Measurements from ENCODE around the gene BAMBI. TPM values are rescaled to one million over a fixed set of nuclear protein-coding genes. Genes with fewer than 3 reads are reported as not detected.

BAMBI gene
- total RNA-seq, 1 donor from 2014 or later: 50.6 TPM

- no peak for DNase-seq (ENCODE audit: low read depth)
- Mint-ChIP-seq H3K4me1 (ENCODE audit: low read depth, unreplicated experiment) (peaks cover 39% of the 10 kb centered on the region), H3K9me3 (ENCODE audit: unreplicated experiment) (no peaks in the 10 kb centered on the region), H3K36me3 (ENCODE audit: low read depth, unreplicated experiment) (peaks cover 12% of the 10 kb centered on the region), H3K27me3 (ENCODE audit: low read depth, unreplicated experiment) (no peaks in the 10 kb centered on the region), H3K4me3 (ENCODE audit: unreplicated experiment) (no peak overlapping the region), H3K27ac (ENCODE audit: unreplicated experiment) (no peak overlapping the region)
- H3K9me3 ChIP-seq (ENCODE audit: insufficient read depth, low read depth, low read length): no peaks in the 10 kb centered on the region
- H3K9ac ChIP-seq (ENCODE audit: low read length): no peak overlapping the region
- H3K79me2 ChIP-seq (ENCODE audit: insufficient read depth, low read length): peaks cover 16% of the 10 kb centered on the region
- peaks cover 11% of the 10 kb centered on the region for H3K36me3 ChIP-seq (ENCODE audit: insufficient read depth, low read length)
- no peaks in the 10 kb centered on the region for H3K27me3 ChIP-seq (ENCODE audit: insufficient read depth, low read length)
- no peak for TF ChIP-seq EZH2 (IDR thresholded peaks at IDR 0.05; ENCODE audit: insufficient read depth, low read length)
- TF ChIP-seq, protein P1, sequence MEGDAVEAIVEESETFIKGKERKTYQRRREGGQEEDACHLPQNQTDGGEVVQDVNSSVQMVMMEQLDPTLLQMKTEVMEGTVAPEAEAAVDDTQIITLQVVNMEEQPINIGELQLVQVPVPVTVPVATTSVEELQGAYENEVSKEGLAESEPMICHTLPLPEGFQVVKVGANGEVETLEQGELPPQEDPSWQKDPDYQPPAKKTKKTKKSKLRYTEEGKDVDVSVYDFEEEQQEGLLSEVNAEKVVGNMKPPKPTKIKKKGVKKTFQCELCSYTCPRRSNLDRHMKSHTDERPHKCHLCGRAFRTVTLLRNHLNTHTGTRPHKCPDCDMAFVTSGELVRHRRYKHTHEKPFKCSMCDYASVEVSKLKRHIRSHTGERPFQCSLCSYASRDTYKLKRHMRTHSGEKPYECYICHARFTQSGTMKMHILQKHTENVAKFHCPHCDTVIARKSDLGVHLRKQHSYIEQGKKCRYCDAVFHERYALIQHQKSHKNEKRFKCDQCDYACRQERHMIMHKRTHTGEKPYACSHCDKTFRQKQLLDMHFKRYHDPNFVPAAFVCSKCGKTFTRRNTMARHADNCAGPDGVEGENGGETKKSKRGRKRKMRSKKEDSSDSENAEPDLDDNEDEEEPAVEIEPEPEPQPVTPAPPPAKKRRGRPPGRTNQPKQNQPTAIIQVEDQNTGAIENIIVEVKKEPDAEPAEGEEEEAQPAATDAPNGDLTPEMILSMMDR (IDR thresholded peaks at IDR 0.05; ENCODE audit: insufficient read depth, low read depth, low read length): no peak
- no peak overlapping the region for H3K27ac ChIP-seq (ENCODE audit: low read depth, low read length)
- FAIRE-seq: no peak
- H3K4me3 ChIP-seq (ENCODE audit: insufficient read depth, low read depth, low read length): no peak overlapping the region
- peaks cover 26% of the 10 kb centered on the region for H4K20me1 ChIP-seq (ENCODE audit: insufficient read depth, low read length)
- H3K4me1 ChIP-seq (ENCODE audit: insufficient read depth, low read length): peaks cover 7% of the 10 kb centered on the region
- no peak overlapping the region for H3K4me2 ChIP-seq (ENCODE audit: low read length)
- no peak overlapping the region for H2AFZ ChIP-seq (ENCODE audit: low read depth, low read length)
Measured at GRCh38 chr10:28685717-28686116, 8.4 kb downstream of the BAMBI start.

DNA sequence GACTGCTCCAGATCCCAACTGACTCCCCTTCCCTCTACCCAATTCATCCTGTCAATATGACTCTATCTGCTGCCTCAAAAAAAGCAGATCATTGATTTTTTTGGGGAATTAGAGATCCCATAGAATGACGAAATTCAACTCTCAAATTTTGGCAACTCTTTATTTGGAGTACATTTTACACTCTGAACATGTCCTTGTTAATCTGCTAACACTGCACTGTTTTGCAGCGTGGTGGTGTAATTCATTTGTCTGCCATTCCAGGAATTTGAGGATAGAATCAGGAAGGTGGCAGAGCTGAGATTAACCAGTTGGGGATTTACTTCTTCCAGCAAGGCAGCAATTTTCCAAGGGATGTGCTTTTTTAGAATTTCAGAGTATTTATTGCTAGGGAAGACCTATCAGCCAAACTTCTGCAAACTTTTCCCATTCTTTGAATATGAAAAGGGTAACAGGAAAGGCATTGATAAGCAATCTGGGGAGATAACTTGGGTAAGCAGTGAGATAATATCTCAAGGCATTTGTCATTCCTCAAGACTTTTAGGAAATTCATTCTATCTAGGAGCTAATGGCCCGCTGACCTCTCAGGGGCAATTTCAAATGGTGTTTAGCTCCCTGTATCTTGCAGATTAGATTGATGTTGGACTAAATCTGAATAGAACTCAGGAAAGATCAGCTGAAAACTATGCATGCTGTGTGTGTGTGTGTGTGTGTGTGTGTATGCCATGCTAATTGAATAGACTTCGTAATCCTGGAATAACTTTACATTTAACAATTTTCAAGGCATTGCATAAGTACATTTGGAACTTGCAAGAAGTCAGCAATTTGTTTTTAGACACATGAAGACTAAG, 9.7 kb downstream of the BAMBI start:
- H3K4me3 ChIP-seq (ENCODE audit: insufficient read depth, low read depth, low read length): no peak overlapping the region
- H3K9me3 ChIP-seq (ENCODE audit: insufficient read depth, low read depth, low read length): no peaks in the 10 kb centered on the region
- FAIRE-seq (no peak), DNase-seq (ENCODE audit: low read depth) (no peak)
- H4K20me1 ChIP-seq (ENCODE audit: insufficient read depth, low read length): peaks cover 12% of the 10 kb centered on the region
- H3K27me3 ChIP-seq (ENCODE audit: insufficient read depth, low read length): no peaks in the 10 kb centered on the region
- Mint-ChIP-seq H3K36me3 (ENCODE audit: low read depth, unreplicated experiment) (peaks cover 6% of the 10 kb centered on the region), H3K4me3 (ENCODE audit: unreplicated experiment) (no peak overlapping the region), H3K27ac (ENCODE audit: unreplicated experiment) (no peak overlapping the region), H3K27me3 (ENCODE audit: low read depth, unreplicated experiment) (no peaks in the 10 kb centered on the region), H3K4me1 (ENCODE audit: low read depth, unreplicated experiment) (peaks cover 29% of the 10 kb centered on the region), H3K9me3 (ENCODE audit: unreplicated experiment) (no peaks in the 10 kb centered on the region)
- no peaks in the 10 kb centered on the region for H3K4me1 ChIP-seq (ENCODE audit: insufficient read depth, low read length)
- H3K79me2 ChIP-seq (ENCODE audit: insufficient read depth, low read length): peaks cover 5% of the 10 kb centered on the region
- H3K36me3 ChIP-seq (ENCODE audit: insufficient read depth, low read length): peaks cover 11% of the 10 kb centered on the region
- no peak overlapping the region for H2AFZ ChIP-seq (ENCODE audit: low read depth, low read length)
- TF ChIP-seq EZH2 (IDR thresholded peaks at IDR 0.05; ENCODE audit: insufficient read depth, low read length): no peak
- H3K27ac ChIP-seq (ENCODE audit: low read depth, low read length): no peak overlapping the region
- no peak overlapping the region for H3K9ac ChIP-seq (ENCODE audit: low read length)
- H3K4me2 ChIP-seq (ENCODE audit: low read length): no peak overlapping the region

- H3K27ac ChIP-seq (ENCODE audit: low read depth, low read length): no peak overlapping the region
- H3K27ac Mint-ChIP-seq (ENCODE audit: unreplicated experiment): no peak overlapping the region
Measured at GRCh38 chr10:28687683-28688001, 10.3 kb downstream of the BAMBI start.

More at GRCh38 chr10:28687683-28688001, 10.3 kb downstream of the BAMBI start:
- Histone ChIP-seq H3K4me1 (ENCODE audit: insufficient read depth, low read length) (no peaks in the 10 kb centered on the region), H3K9me3 (ENCODE audit: insufficient read depth, low read depth, low read length) (no peaks in the 10 kb centered on the region), H3K4me2 (ENCODE audit: low read length) (no peak overlapping the region), H3K9ac (ENCODE audit: low read length) (no peak overlapping the region), H3K36me3 (ENCODE audit: insufficient read depth, low read length) (peaks cover 8% of the 10 kb centered on the region), H3K27me3 (ENCODE audit: insufficient read depth, low read length) (no peaks in the 10 kb centered on the region), H3K4me3 (ENCODE audit: insufficient read depth, low read depth, low read length) (no peak overlapping the region), H4K20me1 (ENCODE audit: insufficient read depth, low read length) (peaks cover 9% of the 10 kb centered on the region), H3K79me2 (ENCODE audit: insufficient read depth, low read length) (no peaks in the 10 kb centered on the region), H2AFZ (ENCODE audit: low read depth, low read length) (no peak overlapping the region)
- Mint-ChIP-seq H3K4me3 (ENCODE audit: unreplicated experiment) (no peak overlapping the region), H3K4me1 (ENCODE audit: low read depth, unreplicated experiment) (peaks cover 27% of the 10 kb centered on the region), H3K27me3 (ENCODE audit: low read depth, unreplicated experiment) (no peaks in the 10 kb centered on the region), H3K9me3 (ENCODE audit: unreplicated experiment) (no peaks in the 10 kb centered on the region), H3K36me3 (ENCODE audit: low read depth, unreplicated experiment) (peaks cover 4% of the 10 kb centered on the region)
- TF ChIP-seq, protein P1 (IDR thresholded peaks at IDR 0.05; ENCODE audit: insufficient read depth, low read depth, low read length): no peak
- no peak for TF ChIP-seq EZH2 (IDR thresholded peaks at IDR 0.05; ENCODE audit: insufficient read depth, low read length)
- no peak for DNase-seq (ENCODE audit: low read depth)
- peak; percentile 58 for FAIRE-seq

Measured in astrocyte (in vitro differentiated cells and primary cell).